ENCODE results near the gene RBM23. TPM values are rescaled to one million over a fixed set of nuclear protein-coding genes. Genes with fewer than 3 reads are reported as not detected.

Gene RBM23
- total RNA-seq, 1 experiment from 2014 or later = 79.1 TPM

- Histone ChIP-seq H3K9me3 (ENCODE audit: low read length) (no peaks in the 10 kb centered on the region), H3K4me2 (ENCODE audit: low read depth, low read length, poor library complexity, severe bottlenecking) (no peak overlapping the region), H3K9me2 (replicated peaks; ENCODE audit: insufficient read depth, low read length) (no peaks in the 10 kb centered on the region), H2AFZ (ENCODE audit: low read length) (no peak overlapping the region), H3K9ac (ENCODE audit: low read length) (no peak overlapping the region), H3K27me3 (ENCODE audit: low read length) (no peaks in the 10 kb centered on the region), H3K4me1 (ENCODE audit: low read length) (peaks cover 3% of the 10 kb centered on the region), H3K36me3 (ENCODE audit: insufficient read depth, low read length) (no peaks in the 10 kb centered on the region), H3K4me3 (ENCODE audit: low read length) (no peak overlapping the region), H4K20me1 (ENCODE audit: insufficient read depth, low read depth, low read length) (no peaks in the 10 kb centered on the region), H3K79me2 (ENCODE audit: low read length) (no peaks in the 10 kb centered on the region), H3K27ac (ENCODE audit: low read length) (no peak overlapping the region)
- no peak for DNase-seq
Observed at GRCh38 chr14:22849212-22849819, 69.6 kb downstream of the RBM23 start.

GRCh38 chr14:22848351-22849164 lies 70.4 kb downstream of the RBM23 start:
- no peak overlapping the region for H2AFZ ChIP-seq (ENCODE audit: low read length)
- no peak overlapping the region for H3K27ac ChIP-seq (ENCODE audit: low read length)
- H3K4me1 ChIP-seq (ENCODE audit: low read length) = peaks cover 3% of the 10 kb centered on the region
- H3K27me3 ChIP-seq (ENCODE audit: low read length) = no peaks in the 10 kb centered on the region
- no peaks in the 10 kb centered on the region for H3K9me3 ChIP-seq (ENCODE audit: low read length)
- no peak overlapping the region for H3K4me2 ChIP-seq (ENCODE audit: low read depth, low read length, poor library complexity, severe bottlenecking)
- no peaks in the 10 kb centered on the region for H3K36me3 ChIP-seq (ENCODE audit: insufficient read depth, low read length)
- H3K79me2 ChIP-seq (ENCODE audit: low read length) = no peaks in the 10 kb centered on the region
- H3K9me2 ChIP-seq (replicated peaks; ENCODE audit: insufficient read depth, low read length) = no peaks in the 10 kb centered on the region
- DNase-seq = no peak
- no peak overlapping the region for H3K4me3 ChIP-seq (ENCODE audit: low read length)
- H3K9ac ChIP-seq (ENCODE audit: low read length) = no peak overlapping the region
- H4K20me1 ChIP-seq (ENCODE audit: insufficient read depth, low read depth, low read length) = no peaks in the 10 kb centered on the region

- H3K9me3 ChIP-seq (ENCODE audit: low read length) = no peaks in the 10 kb centered on the region
- H3K9ac ChIP-seq (ENCODE audit: low read length) = no peak overlapping the region
- H4K20me1 ChIP-seq (ENCODE audit: insufficient read depth, low read depth, low read length) = no peaks in the 10 kb centered on the region
- no peaks in the 10 kb centered on the region for H3K4me1 ChIP-seq (ENCODE audit: low read length)
- no peak overlapping the region for H3K4me2 ChIP-seq (ENCODE audit: low read depth, low read length, poor library complexity, severe bottlenecking)
- no peaks in the 10 kb centered on the region for H3K79me2 ChIP-seq (ENCODE audit: low read length)
- no peak overlapping the region for H2AFZ ChIP-seq (ENCODE audit: low read length)
- H3K27ac ChIP-seq (ENCODE audit: low read length) = no peak overlapping the region
- H3K4me3 ChIP-seq (ENCODE audit: low read length) = no peak overlapping the region
- no peaks in the 10 kb centered on the region for H3K36me3 ChIP-seq (ENCODE audit: insufficient read depth, low read length)
- no peak for DNase-seq
- no peaks in the 10 kb centered on the region for H3K9me2 ChIP-seq (replicated peaks; ENCODE audit: insufficient read depth, low read length)
- no peaks in the 10 kb centered on the region for H3K27me3 ChIP-seq (ENCODE audit: low read length)
Observed at GRCh38 chr14:22847661-22848341, 71.1 kb downstream of the RBM23 start.

- Histone ChIP-seq H3K36me3 (ENCODE audit: insufficient read depth, low read length) (no peaks in the 10 kb centered on the region), H3K27me3 (ENCODE audit: low read length) (no peaks in the 10 kb centered on the region), H3K9ac (ENCODE audit: low read length) (no peak overlapping the region), H3K4me3 (ENCODE audit: low read length) (no peak overlapping the region), H3K9me3 (ENCODE audit: low read length) (no peaks in the 10 kb centered on the region), H3K79me2 (ENCODE audit: low read length) (no peaks in the 10 kb centered on the region), H3K27ac (ENCODE audit: low read length) (no peak overlapping the region), H3K4me1 (ENCODE audit: low read length) (no peaks in the 10 kb centered on the region), H3K9me2 (replicated peaks; ENCODE audit: insufficient read depth, low read length) (no peaks in the 10 kb centered on the region), H3K4me2 (ENCODE audit: low read depth, low read length, poor library complexity, severe bottlenecking) (no peak overlapping the region), H4K20me1 (ENCODE audit: insufficient read depth, low read depth, low read length) (no peaks in the 10 kb centered on the region), H2AFZ (ENCODE audit: low read length) (no peak overlapping the region)
- no peak for DNase-seq
Observed at GRCh38 chr14:22846811-22847307, 72.1 kb downstream of the RBM23 start.

GRCh38 chr14:22845821-22846625 lies 72.9 kb downstream of the RBM23 start:
- no peak overlapping the region for H3K4me3 ChIP-seq (ENCODE audit: low read length)
- H3K27me3 ChIP-seq (ENCODE audit: low read length) = no peaks in the 10 kb centered on the region
- H3K4me2 ChIP-seq (ENCODE audit: low read depth, low read length, poor library complexity, severe bottlenecking) = no peak overlapping the region
- no peaks in the 10 kb centered on the region for H3K79me2 ChIP-seq (ENCODE audit: low read length)
- H3K9me3 ChIP-seq (ENCODE audit: low read length) = no peaks in the 10 kb centered on the region
- no peak overlapping the region for H2AFZ ChIP-seq (ENCODE audit: low read length)
- no peaks in the 10 kb centered on the region for H3K4me1 ChIP-seq (ENCODE audit: low read length)
- no peaks in the 10 kb centered on the region for H4K20me1 ChIP-seq (ENCODE audit: insufficient read depth, low read depth, low read length)
- DNase-seq = no peak
- H3K27ac ChIP-seq (ENCODE audit: low read length) = no peak overlapping the region
- no peaks in the 10 kb centered on the region for H3K9me2 ChIP-seq (replicated peaks; ENCODE audit: insufficient read depth, low read length)
- no peaks in the 10 kb centered on the region for H3K36me3 ChIP-seq (ENCODE audit: insufficient read depth, low read length)
- H3K9ac ChIP-seq (ENCODE audit: low read length) = no peak overlapping the region

- Histone ChIP-seq H4K20me1 (ENCODE audit: insufficient read depth, low read depth, low read length) (no peaks in the 10 kb centered on the region), H3K36me3 (ENCODE audit: insufficient read depth, low read length) (no peaks in the 10 kb centered on the region), H3K9ac (ENCODE audit: low read length) (no peak overlapping the region), H3K27me3 (ENCODE audit: low read length) (no peaks in the 10 kb centered on the region), H3K4me1 (ENCODE audit: low read length) (no peaks in the 10 kb centered on the region), H3K79me2 (ENCODE audit: low read length) (no peaks in the 10 kb centered on the region), H3K9me2 (replicated peaks; ENCODE audit: insufficient read depth, low read length) (no peaks in the 10 kb centered on the region), H2AFZ (ENCODE audit: low read length) (no peak overlapping the region), H3K4me3 (ENCODE audit: low read length) (no peak overlapping the region), H3K4me2 (ENCODE audit: low read depth, low read length, poor library complexity, severe bottlenecking) (no peak overlapping the region), H3K27ac (ENCODE audit: low read length) (no peak overlapping the region), H3K9me3 (ENCODE audit: low read length) (no peaks in the 10 kb centered on the region)
- DNase-seq = no peak
Observed at GRCh38 chr14:22845103-22845394, 73.9 kb downstream of the RBM23 start.

- Histone ChIP-seq H3K9me2 (replicated peaks; ENCODE audit: insufficient read depth, low read length) (no peaks in the 10 kb centered on the region), H3K27ac (ENCODE audit: low read length) (no peak overlapping the region), H3K79me2 (ENCODE audit: low read length) (no peaks in the 10 kb centered on the region), H3K9me3 (ENCODE audit: low read length) (no peaks in the 10 kb centered on the region), H3K4me3 (ENCODE audit: low read length) (no peak overlapping the region), H3K27me3 (ENCODE audit: low read length) (no peaks in the 10 kb centered on the region), H3K4me2 (ENCODE audit: low read depth, low read length, poor library complexity, severe bottlenecking) (no peak overlapping the region), H3K9ac (ENCODE audit: low read length) (no peak overlapping the region), H3K36me3 (ENCODE audit: insufficient read depth, low read length) (no peaks in the 10 kb centered on the region), H2AFZ (ENCODE audit: low read length) (no peak overlapping the region), H3K4me1 (ENCODE audit: low read length) (no peaks in the 10 kb centered on the region), H4K20me1 (ENCODE audit: insufficient read depth, low read depth, low read length) (no peaks in the 10 kb centered on the region)
- no peak for DNase-seq
Observed at GRCh38 chr14:22844221-22845102, 74.5 kb downstream of the RBM23 start.
